ENCODE data around the gene PRIM1.
"Not testable (repeated sequence)": the region's sequence is repeated elsewhere in the genome, so short reads cannot be mapped to it uniquely, and the experiment has no call there.

- TF ChIP-seq CTCF, EP300, POLR2A (IDR thresholded peaks at IDR 0.05): not testable (repeated sequence)
These were observed 43.0 kb upstream of the PRIM1 start for GRCh38 chr12:56795046-56795562.
